HEK293T (cell line): ENCODE data around the gene PERP.
"Not testable (repeated sequence)": the region's sequence is repeated elsewhere in the genome, so short reads cannot be mapped to it uniquely, and the experiment has no call there.

ENCODE experiments used
- ARNT ChIP-seq: fragments of 450-650 bp; IDR thresholded peaks from 2 replicates; pipeline ENCODE4 v1.6.1; 2017; ENCODE audit warnings: mild to moderate bottlenecking
- BHLHE40 ChIP-seq: fragments of 450-650 bp; IDR thresholded peaks from 2 replicates; pipeline ENCODE4 v1.6.1; 2016; ENCODE audit warnings: mild to moderate bottlenecking, moderate library complexity, borderline replicate concordance
- CTBP1 ChIP-seq: fragments of 450-650 bp; IDR thresholded peaks from 2 replicates; pipeline ENCODE4 v1.6.1; 2016; ENCODE audit warnings: borderline replicate concordance
- ELF4 ChIP-seq: fragments of 450-650 bp; IDR thresholded peaks from 2 replicates; pipeline ENCODE4 v1.6.1; 2017; ENCODE audit warnings: antibody characterized with exemption
- FOXA1 ChIP-seq: fragments of 450-650 bp; IDR thresholded peaks from 2 replicates; pipeline ENCODE4 v1.6.1; 2016; ENCODE audit warnings: mild to moderate bottlenecking
- FOXK2 ChIP-seq: fragments of 450-650 bp; IDR thresholded peaks from 2 replicates; pipeline ENCODE4 v1.6.1; 2016; ENCODE audit warnings: mild to moderate bottlenecking
- FOXM1 ChIP-seq: fragments of 450-650 bp; IDR thresholded peaks from 2 replicates; pipeline ENCODE4 v1.6.1; 2017; ENCODE audit warnings: mild to moderate bottlenecking, borderline replicate concordance
- HDGF ChIP-seq: fragments of 450-650 bp; IDR thresholded peaks from 2 replicates; pipeline ENCODE4 v1.6.1; 2017; ENCODE audit warnings: antibody characterized with exemption, borderline replicate concordance
- L3MBTL2 ChIP-seq: fragments of 450-650 bp; conservative IDR thresholded peaks from 2 replicates; pipeline ENCODE4 v1.6.1; 2016; ENCODE audit warnings: mild to moderate bottlenecking
- SP1 ChIP-seq: fragments of 450-650 bp; IDR thresholded peaks from 2 replicates; pipeline ENCODE4 v1.6.1; 2017
- SUZ12 ChIP-seq: fragments of 450-650 bp; IDR thresholded peaks from 2 replicates; pipeline ENCODE4 v1.6.1; 2016; ENCODE audit warnings: mild to moderate bottlenecking
- TARDBP ChIP-seq: fragments of 450-650 bp; IDR thresholded peaks from 2 replicates; pipeline ENCODE4 v1.6.1; 2016
- ZNF384 ChIP-seq: fragments of 450-650 bp; IDR thresholded peaks from 2 replicates; pipeline ENCODE4 v1.6.1; 2016

DNA sequence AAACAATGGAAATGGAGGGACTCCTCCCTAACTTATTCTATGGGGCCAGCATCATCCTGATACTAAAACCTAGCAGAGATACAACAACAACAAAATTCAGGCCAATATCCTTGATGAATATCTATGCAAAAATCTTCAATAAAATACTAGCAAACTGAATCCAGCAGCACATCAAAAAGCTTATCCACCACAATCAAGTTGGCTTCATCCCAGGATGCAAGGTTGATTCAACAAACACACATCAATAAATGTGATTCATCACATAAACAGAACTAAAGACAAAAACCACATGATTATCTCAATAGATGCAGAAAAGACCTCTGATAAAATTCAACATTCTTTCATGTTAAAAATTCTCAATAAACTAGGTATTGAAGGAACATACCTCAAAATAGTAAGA is 27.7 kb downstream of the PERP start:
- TF ChIP-seq FOXM1, HDGF, TARDBP, BHLHE40, L3MBTL2, ARNT, SUZ12, FOXK2, FOXA1, CTBP1, SP1, ZNF384, ELF4: not testable (repeated sequence)
